CD14-positive monocyte (primary cell): ENCODE measurements around the gene TTR. TPM values are rescaled to one million over a fixed set of nuclear protein-coding genes. Genes with fewer than 3 reads are reported as not detected.

Experiments used
- DNase-seq, 3 donors: peaks; one replicate each; pipeline ENCODE4 v3.0.0-alpha.2; 2011 to 2022
- H2AFZ ChIP-seq: 2 replicates; pipeline ENCODE4 v1.6.0; 2012; ENCODE audit warnings: mild to moderate bottlenecking, low read depth, low read length, inconsistent platforms; ENCODE audit not compliant: insufficient read depth, poor library complexity, severe bottlenecking
- H3K27ac ChIP-seq, 2 donors: 1 replicate in 1 of 2; 2 replicates in 1 of 2; pipeline ENCODE4 v1.5.1; 2012 to 2013; ENCODE audit warnings: low read length in 2 of 2, control low read depth in 1 of 2, inconsistent platforms in 1 of 2, low read depth in 1 of 2, mild to moderate bottlenecking in 1 of 2
- H3K27me3 ChIP-seq, 2 donors: one replicate each; pipeline versions ENCODE4 v1.6.0 to v1.6.1; 2011 to 2013; ENCODE audit warnings: low read length in 2 of 2; ENCODE audit not compliant: control insufficient read depth in 2 of 2, insufficient read depth in 2 of 2
- H3K36me3 ChIP-seq, 2 donors: replicated peaks in 1 of 2; 1 replicate in 1 of 2; 2 replicates in 1 of 2; pipeline versions ENCODE4 v1.5.1 to v1.6.1; 2012 to 2013; ENCODE audit warnings: low read length in 2 of 2, control low read depth in 1 of 2, inconsistent platforms in 1 of 2, mild to moderate bottlenecking in 1 of 2; ENCODE audit not compliant: insufficient read depth in 2 of 2, control insufficient read depth in 1 of 2
- H3K4me1 ChIP-seq, 2 donors: 1 replicate in 1 of 2; 2 replicates in 1 of 2; pipeline versions ENCODE4 v1.5.1 to v1.6.1; 2012 to 2013; ENCODE audit warnings: low read length in 2 of 2, control low read depth in 1 of 2, inconsistent platforms in 1 of 2, mild to moderate bottlenecking in 1 of 2, moderate library complexity in 1 of 2; ENCODE audit not compliant: insufficient read depth in 2 of 2, control insufficient read depth in 1 of 2
- H3K4me2 ChIP-seq: replicated peaks from 2 replicates; pipeline ENCODE3; 2012; ENCODE audit warnings: low read length, moderate library complexity, mild to moderate bottlenecking; ENCODE audit not compliant: poor library complexity, severe bottlenecking; ENCODE audit errors: extremely low read depth
- H3K4me3 ChIP-seq, 3 experiments: fragments of 200-600 bp in 1 of 3; sonication (generic) in 1 of 3; replicated peaks in 1 of 3; 1 replicate in 2 of 3; 2 replicates in 1 of 3; pipeline ENCODE4 v1.5.1; 2011 to 2013; ENCODE audit warnings: low read length in 3 of 3, mild to moderate bottlenecking in 3 of 3, control low read depth in 2 of 3, low read depth in 2 of 3, inconsistent platforms in 1 of 3, moderate library complexity in 1 of 3
- H3K79me2 ChIP-seq: 2 replicates; pipeline ENCODE4 v1.6.0; 2012; ENCODE audit warnings: mild to moderate bottlenecking, control low read depth, inconsistent platforms, low read length, moderate library complexity; ENCODE audit not compliant: insufficient read depth
- H3K9ac ChIP-seq: 2 replicates; pipeline ENCODE4 v1.6.0; 2017; ENCODE audit warnings: low read length, mild to moderate bottlenecking; ENCODE audit not compliant: insufficient read depth, poor library complexity, severe bottlenecking
- H3K9me3 ChIP-seq, 2 donors: replicated peaks in 1 of 2; 1 replicate in 1 of 2; 2 replicates in 1 of 2; pipeline versions ENCODE4 v1.5.1 to v1.6.1; 2012 to 2013; ENCODE audit warnings: low read length in 2 of 2, control low read depth in 1 of 2; ENCODE audit not compliant: control insufficient read depth in 1 of 2, insufficient read depth in 1 of 2
- H4K20me1 ChIP-seq: 2 replicates; pipeline ENCODE4 v1.6.0; 2012; ENCODE audit warnings: mild to moderate bottlenecking, low read length, control low read depth, moderate library complexity; ENCODE audit not compliant: insufficient read depth
- H3K27ac Mint-ChIP-seq, 7 donors: one replicate each; pipeline ENCODE4 v1.8.0; 2020; ENCODE audit warnings: mild to moderate bottlenecking in 7 of 7, mixed read lengths in 7 of 7, moderate library complexity in 6 of 7, inconsistent platforms in 2 of 7
- H3K27me3 Mint-ChIP-seq, 3 donors: one replicate each; pipeline ENCODE4 v1.8.0; 2021 to 2022; ENCODE audit warnings: low read depth in 3 of 3, mild to moderate bottlenecking in 3 of 3, mixed read lengths in 3 of 3, moderate library complexity in 3 of 3, inconsistent platforms in 1 of 3
- H3K36me3 Mint-ChIP-seq, 2 donors: one replicate each; pipeline ENCODE4 v1.8.0; 2020; ENCODE audit warnings: mixed read lengths in 2 of 2, inconsistent platforms in 1 of 2, mild to moderate bottlenecking in 1 of 2
- H3K4me1 Mint-ChIP-seq: one replicate; pipeline ENCODE4 v1.8.0; 2020; ENCODE audit warnings: mild to moderate bottlenecking, mixed read lengths
- H3K4me3 Mint-ChIP-seq, 2 donors: one replicate each; pipeline ENCODE4 v1.8.0; 2020; ENCODE audit warnings: mild to moderate bottlenecking in 2 of 2, mixed read lengths in 2 of 2, moderate library complexity in 1 of 2
- H3K9me3 Mint-ChIP-seq, 7 donors: one replicate each; pipeline ENCODE4 v1.8.0; 2020 to 2022; ENCODE audit warnings: mixed read lengths in 7 of 7, mild to moderate bottlenecking in 6 of 7, moderate library complexity in 6 of 7, inconsistent platforms in 2 of 7
- WGBS: methylation state at CpG from one replicate; pipeline ENCODE4 v1.1.5; 2013; ENCODE audit warnings: missing lambda C conversion rate; ENCODE audit not compliant: insufficient coverage; 5-methylcytosine and 5-hydroxymethylcytosine counted together
- intact Hi-C, 2 donors: fragments of 100-400 bp; cut with micrococcal nuclease; formaldehyde crosslinking; loops; one replicate each; pipeline versions ENCODE4 v1.15.0 to v1.15.1; 2023
- polyA plus RNA-seq, 3 donors: library from polyadenylated mRNA; depleted of rRNA in 1 of 3; unstranded in 2 of 3; stranded (reverse) in 1 of 3; fragments of 300-500 nt in 2 of 3; fragments of >200 nt in 1 of 3; fragmentation: Illumina TruSeq in 2 of 3; gene quantifications; 1 replicate in 2 of 3; 2 replicates in 1 of 3; pipeline ENCODE4 v1.2.3, GENCODE V29; 2012 to 2021
- TF ChIP-seq, protein P1 (sequence below): fragments of 200-600 bp; IDR thresholded peaks from one replicate; pipeline ENCODE4 v1.8.0; 2022; ENCODE audit warnings: antibody characterized with exemption, mild to moderate bottlenecking

TTR gene
- polyA plus RNA-seq, 3 donors: not detected

DNA sequence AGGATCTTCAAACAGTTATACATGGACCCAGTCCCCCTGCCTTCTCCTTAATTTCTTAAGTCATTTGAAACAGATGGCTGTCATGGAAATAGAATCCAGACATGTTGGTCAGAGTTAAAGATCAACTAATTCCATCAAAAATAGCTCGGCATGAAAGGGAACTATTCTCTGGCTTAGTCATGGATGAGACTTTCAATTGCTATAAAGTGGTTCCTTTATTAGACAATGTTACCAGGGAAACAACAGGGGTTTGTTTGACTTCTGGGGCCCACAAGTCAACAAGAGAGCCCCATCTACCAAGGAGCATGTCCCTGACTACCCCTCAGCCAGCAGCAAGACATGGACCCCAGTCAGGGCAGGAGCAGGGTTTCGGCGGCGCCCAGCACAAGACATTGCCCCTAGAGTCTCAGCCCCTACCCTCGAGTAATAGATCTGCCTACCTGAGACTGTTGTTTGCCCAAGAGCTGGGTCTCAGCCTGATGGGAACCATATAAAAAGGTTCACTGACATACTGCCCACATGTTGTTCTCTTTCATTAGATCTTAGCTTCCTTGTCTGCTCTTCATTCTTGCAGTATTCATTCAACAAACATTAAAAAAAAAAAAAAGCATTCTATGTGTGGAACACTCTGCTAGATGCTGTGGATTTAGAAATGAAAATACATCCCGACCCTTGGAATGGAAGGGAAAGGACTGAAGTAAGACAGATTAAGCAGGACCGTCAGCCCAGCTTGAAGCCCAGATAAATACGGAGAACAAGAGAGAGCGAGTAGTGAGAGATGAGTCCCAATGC, 4.6 kb downstream of the TTR start:
- Mint-ChIP-seq H3K9me3 (peaks cover 0 to 2% (median 0%) of the 10 kb centered on the region in 7 donors), H3K27me3 (peaks cover 0 to 2% (median 0%) of the 10 kb centered on the region in 3 donors), H3K4me3 (no peak overlapping the region), H3K27ac (no peak overlapping the region), H3K36me3 (no peaks in the 10 kb centered on the region), H3K4me1 (no peaks in the 10 kb centered on the region)
- H4K20me1 ChIP-seq: no peaks in the 10 kb centered on the region
- TF ChIP-seq, protein P1, sequence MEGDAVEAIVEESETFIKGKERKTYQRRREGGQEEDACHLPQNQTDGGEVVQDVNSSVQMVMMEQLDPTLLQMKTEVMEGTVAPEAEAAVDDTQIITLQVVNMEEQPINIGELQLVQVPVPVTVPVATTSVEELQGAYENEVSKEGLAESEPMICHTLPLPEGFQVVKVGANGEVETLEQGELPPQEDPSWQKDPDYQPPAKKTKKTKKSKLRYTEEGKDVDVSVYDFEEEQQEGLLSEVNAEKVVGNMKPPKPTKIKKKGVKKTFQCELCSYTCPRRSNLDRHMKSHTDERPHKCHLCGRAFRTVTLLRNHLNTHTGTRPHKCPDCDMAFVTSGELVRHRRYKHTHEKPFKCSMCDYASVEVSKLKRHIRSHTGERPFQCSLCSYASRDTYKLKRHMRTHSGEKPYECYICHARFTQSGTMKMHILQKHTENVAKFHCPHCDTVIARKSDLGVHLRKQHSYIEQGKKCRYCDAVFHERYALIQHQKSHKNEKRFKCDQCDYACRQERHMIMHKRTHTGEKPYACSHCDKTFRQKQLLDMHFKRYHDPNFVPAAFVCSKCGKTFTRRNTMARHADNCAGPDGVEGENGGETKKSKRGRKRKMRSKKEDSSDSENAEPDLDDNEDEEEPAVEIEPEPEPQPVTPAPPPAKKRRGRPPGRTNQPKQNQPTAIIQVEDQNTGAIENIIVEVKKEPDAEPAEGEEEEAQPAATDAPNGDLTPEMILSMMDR: no peak
- H3K4me2 ChIP-seq: no peak overlapping the region
- intact Hi-C loops: no loop called here
- H3K4me1 ChIP-seq: no peaks in the 10 kb centered on the region
- H3K9me3 ChIP-seq: no peaks in the 10 kb centered on the region
- H2AFZ ChIP-seq: no peak overlapping the region
- no peaks in the 10 kb centered on the region for H3K79me2 ChIP-seq
- no peak for DNase-seq
- no peaks in the 10 kb centered on the region for H3K27me3 ChIP-seq
- no peaks in the 10 kb centered on the region for H3K36me3 ChIP-seq
- WGBS: 100% methylated on average over 8 of the region's 9 CpGs
- H3K4me3 ChIP-seq: no peak overlapping the region
- H3K9ac ChIP-seq: no peak overlapping the region
- no peak overlapping the region for H3K27ac ChIP-seq

DNA sequence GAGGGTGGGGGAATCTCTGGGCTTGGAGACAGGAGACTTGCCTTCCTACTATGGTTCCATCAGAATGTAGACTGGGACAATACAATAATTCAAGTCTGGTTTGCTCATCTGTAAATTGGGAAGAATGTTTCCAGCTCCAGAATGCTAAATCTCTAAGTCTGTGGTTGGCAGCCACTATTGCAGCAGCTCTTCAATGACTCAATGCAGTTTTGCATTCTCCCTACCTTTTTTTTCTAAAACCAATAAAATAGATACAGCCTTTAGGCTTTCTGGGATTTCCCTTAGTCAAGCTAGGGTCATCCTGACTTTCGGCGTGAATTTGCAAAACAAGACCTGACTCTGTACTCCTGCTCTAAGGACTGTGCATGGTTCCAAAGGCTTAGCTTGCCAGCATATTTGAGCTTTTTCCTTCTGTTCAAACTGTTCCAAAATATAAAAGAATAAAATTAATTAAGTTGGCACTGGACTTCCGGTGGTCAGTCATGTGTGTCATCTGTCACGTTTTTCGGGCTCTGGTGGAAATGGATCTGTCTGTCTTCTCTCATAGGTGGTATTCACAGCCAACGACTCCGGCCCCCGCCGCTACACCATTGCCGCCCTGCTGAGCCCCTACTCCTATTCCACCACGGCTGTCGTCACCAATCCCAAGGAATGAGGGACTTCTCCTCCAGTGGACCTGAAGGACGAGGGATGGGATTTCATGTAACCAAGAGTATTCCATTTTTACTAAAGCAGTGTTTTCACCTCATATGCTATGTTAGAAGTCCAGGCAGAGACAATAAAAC, 6.5 kb downstream of the TTR start:
- Histone ChIP-seq H3K79me2 (no peaks in the 10 kb centered on the region), H3K4me3 (no peak overlapping the region), H4K20me1 (no peaks in the 10 kb centered on the region), H3K9ac (no peak overlapping the region), H2AFZ (no peak overlapping the region), H3K4me2 (no peak overlapping the region), H3K4me1 (no peaks in the 10 kb centered on the region), H3K27me3 (no peaks in the 10 kb centered on the region), H3K36me3 (no peaks in the 10 kb centered on the region), H3K9me3 (no peaks in the 10 kb centered on the region), H3K27ac (no peak overlapping the region)
- no peaks in the 10 kb centered on the region for H3K36me3 Mint-ChIP-seq
- H3K4me3 Mint-ChIP-seq: no peak overlapping the region
- intact Hi-C loops: no loop called here
- H3K27me3 Mint-ChIP-seq: peaks cover 0 to 2% (median 0%) of the 10 kb centered on the region in 3 donors
- no peak for DNase-seq
- H3K27ac Mint-ChIP-seq: no peak overlapping the region
- TF ChIP-seq, protein P1: no peak
- H3K4me1 Mint-ChIP-seq: no peaks in the 10 kb centered on the region
- peaks cover 0 to 2% (median 0%) of the 10 kb centered on the region in 7 donors for H3K9me3 Mint-ChIP-seq
- 95% methylated on average over 9 of the region's 13 CpGs for WGBS
